Neural cell (in vitro differentiated cells): Measurements from ENCODE around the gene SIL1. TPM values are rescaled to one million over a fixed set of nuclear protein-coding genes. Genes with fewer than 3 reads are reported as not detected.

Experiments
- H2AFZ ChIP-seq: fragments of 200-600, 300-800 bp; sonication (generic), shearing (Covaris generic); 2 replicates; pipeline ENCODE4 v1.6.0; 2014; ENCODE audit warnings: low read depth, mild to moderate bottlenecking, antibody characterized with exemption, low read length, moderate library complexity
- H3F3A ChIP-seq: fragments of 200-600 bp; shearing (Covaris generic); 2 replicates; pipeline ENCODE4 v1.6.1; 2016; ENCODE audit warnings: mild to moderate bottlenecking, moderate library complexity, mixed read lengths, antibody characterized with exemption, low read length; ENCODE audit not compliant: insufficient read depth, poor library complexity, severe bottlenecking
- H3K27ac ChIP-seq: fragments of 200-600, 300-800 bp; sonication (generic), shearing (Covaris generic); 2 replicates; pipeline ENCODE4 v1.5.1; 2014; ENCODE audit warnings: mild to moderate bottlenecking, low read length, moderate library complexity
- H3K27me3 ChIP-seq: fragments of 300-800, 200-600 bp; sonication (generic), shearing (Covaris generic); 2 replicates; pipeline ENCODE4 v1.6.0; 2014; ENCODE audit warnings: mild to moderate bottlenecking, low read depth, low read length, moderate library complexity; ENCODE audit not compliant: insufficient read depth
- H3K36me3 ChIP-seq: fragments of 300-800, 200-600 bp; sonication (generic), shearing (Covaris generic); 2 replicates; pipeline ENCODE4 v1.5.1; 2014; ENCODE audit warnings: mild to moderate bottlenecking, antibody characterized with exemption, low read length, moderate library complexity; ENCODE audit not compliant: insufficient read depth
- H3K4me2 ChIP-seq: fragments of 300-800, 200-600 bp; sonication (generic), shearing (Covaris generic); 2 replicates; pipeline ENCODE4 v1.6.0; 2014; ENCODE audit warnings: mild to moderate bottlenecking, low read length
- H3K4me3 ChIP-seq: fragments of 300-800, 200-600 bp; sonication (generic), shearing (Covaris generic); 2 replicates; pipeline ENCODE4 v1.5.1; 2014; ENCODE audit warnings: mild to moderate bottlenecking, low read length, moderate library complexity
- H3K79me2 ChIP-seq: fragments of 200-600 bp; shearing (Covaris generic); replicated peaks from 2 replicates; pipeline ENCODE4 v1.6.0; 2014; ENCODE audit warnings: mild to moderate bottlenecking, low read length, moderate library complexity; ENCODE audit not compliant: insufficient read depth
- H3K9ac ChIP-seq: fragments of 300-800, 200-600 bp; sonication (generic), shearing (Covaris generic); 2 replicates; pipeline ENCODE4 v1.6.1; 2016; ENCODE audit warnings: mild to moderate bottlenecking, low read length, mixed read lengths
- H3K9me2 ChIP-seq: fragments of 200-600 bp; shearing (Covaris generic); 2 replicates; pipeline ENCODE4 v1.6.1; 2016; ENCODE audit warnings: mild to moderate bottlenecking, low read length, mixed read lengths; ENCODE audit not compliant: insufficient read depth
- H3K9me3 ChIP-seq: fragments of 200-600, 300-800 bp; sonication (generic), shearing (Covaris generic); 2 replicates; pipeline ENCODE4 v1.6.1; 2016; ENCODE audit warnings: mild to moderate bottlenecking, mixed run types, low read length, moderate library complexity, mixed read lengths
- H4K20me1 ChIP-seq: fragments of 200-600 bp; shearing (Covaris generic); 2 replicates; pipeline ENCODE4 v1.6.1; 2016; ENCODE audit warnings: mild to moderate bottlenecking, mixed run types; ENCODE audit not compliant: insufficient read depth
- EP300 ChIP-seq: fragments of 450-650 bp; conservative IDR thresholded peaks from 2 replicates; pipeline ENCODE4 v1.6.1; 2014; ENCODE audit warnings: antibody characterized with exemption, mild to moderate bottlenecking, moderate library complexity; ENCODE audit not compliant: poor library complexity, severe bottlenecking
- EZH2 ChIP-seq: fragments of 200-600, 300-800 bp; shearing (Covaris generic), sonication (generic); IDR thresholded peaks from 2 replicates; pipeline ENCODE4 v1.6.1; 2014; ENCODE audit warnings: antibody characterized with exemption, low read length, borderline replicate concordance, mild to moderate bottlenecking; ENCODE audit not compliant: insufficient read depth, poor library complexity, severe bottlenecking
- MXI1 ChIP-seq: fragments of 450-650 bp; conservative IDR thresholded peaks from 2 replicates; pipeline ENCODE4 v1.6.1; 2014; ENCODE audit warnings: antibody characterized with exemption, mild to moderate bottlenecking; ENCODE audit not compliant: poor library complexity, severe bottlenecking
- POLR2AphosphoS5 ChIP-seq: IDR thresholded peaks from 2 replicates; pipeline ENCODE4 v1.6.1; 2012
- RAD21 ChIP-seq: fragments of 450-650 bp; conservative IDR thresholded peaks from 2 replicates; pipeline ENCODE4 v1.6.1; 2014; ENCODE audit warnings: antibody characterized with exemption, mild to moderate bottlenecking, moderate library complexity
- SMC3 ChIP-seq: fragments of 450-650 bp; conservative IDR thresholded peaks from 2 replicates; pipeline ENCODE4 v1.6.1; 2014; ENCODE audit warnings: antibody characterized with exemption, mild to moderate bottlenecking, moderate library complexity; ENCODE audit not compliant: poor library complexity
- TAF1 ChIP-seq: IDR thresholded peaks from 2 replicates; pipeline ENCODE4 v1.6.1; 2012; ENCODE audit warnings: low read depth
- polyA plus RNA-seq: library from polyadenylated mRNA; depleted of rRNA; stranded (reverse); fragments of >200 nt; gene quantifications from 2 replicates; pipeline ENCODE4 v1.2.3, GENCODE V29; 2014
- TF ChIP-seq, protein P1 (sequence below): IDR thresholded peaks from 2 replicates; pipeline ENCODE4 v1.6.1; 2012; ENCODE audit warnings: borderline replicate concordance
- TF ChIP-seq, protein P2 (sequence below): fragments of 450-650 bp; IDR thresholded peaks from 2 replicates; pipeline ENCODE4 v1.5.1; 2014; ENCODE audit warnings: antibody characterized with exemption, mild to moderate bottlenecking, moderate library complexity; ENCODE audit not compliant: poor library complexity, severe bottlenecking

SIL1 gene
- polyA plus RNA-seq, 1 donor from 2014 or later: 4.7 TPM

DNA sequence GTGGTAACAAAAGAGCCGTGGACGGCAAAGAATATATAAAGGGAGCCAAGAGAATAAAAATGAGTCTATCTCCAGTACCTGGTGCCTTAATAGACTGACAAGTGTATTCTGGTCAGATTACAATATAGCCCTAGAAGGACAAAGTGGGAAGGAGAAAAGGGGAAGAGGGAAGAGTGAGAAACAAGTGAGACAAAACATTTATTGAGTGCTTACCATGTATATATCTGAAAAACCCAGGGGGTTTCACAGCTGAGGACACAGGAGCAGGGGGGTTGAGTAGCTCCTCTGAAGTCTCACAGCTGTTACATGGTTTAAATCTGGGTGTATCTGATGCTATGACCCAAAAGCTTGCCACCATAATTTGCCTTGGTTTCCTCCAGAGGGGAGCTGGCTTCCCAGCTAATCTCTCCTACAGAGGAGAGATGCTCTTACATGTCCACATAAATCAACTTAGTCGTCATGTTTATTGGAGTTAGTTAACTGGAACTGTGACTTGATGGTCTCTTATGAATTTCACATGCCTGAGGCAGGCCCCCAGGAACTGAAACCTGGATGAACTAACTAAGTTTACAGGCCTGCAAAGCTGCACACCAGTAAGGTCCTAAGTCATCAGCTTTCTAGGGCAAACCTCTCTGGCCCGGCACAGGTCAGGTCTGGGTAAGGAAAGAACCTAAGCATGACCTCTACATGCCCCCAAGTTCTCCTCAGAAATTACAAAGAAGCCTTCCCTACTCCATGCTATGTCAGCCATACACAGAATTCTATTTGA is 15.5 kb downstream of the SIL1 start:
- H3K4me3 ChIP-seq: no peak overlapping the region
- H3K27ac ChIP-seq: no peak overlapping the region
- H3K36me3 ChIP-seq: no peaks in the 10 kb centered on the region
- no peak overlapping the region for H3K9ac ChIP-seq
- H3F3A ChIP-seq: no peaks in the 10 kb centered on the region
- no peaks in the 10 kb centered on the region for H3K9me3 ChIP-seq
- no peaks in the 10 kb centered on the region for H3K9me2 ChIP-seq
- H2AFZ ChIP-seq: no peak overlapping the region
- TF ChIP-seq TAF1 (no peak), EP300 (no peak), POLR2AphosphoS5 (no peak), MXI1 (no peak), SMC3 (no peak), RAD21 (no peak), EZH2 (no peak)
- TF ChIP-seq, protein P1, sequence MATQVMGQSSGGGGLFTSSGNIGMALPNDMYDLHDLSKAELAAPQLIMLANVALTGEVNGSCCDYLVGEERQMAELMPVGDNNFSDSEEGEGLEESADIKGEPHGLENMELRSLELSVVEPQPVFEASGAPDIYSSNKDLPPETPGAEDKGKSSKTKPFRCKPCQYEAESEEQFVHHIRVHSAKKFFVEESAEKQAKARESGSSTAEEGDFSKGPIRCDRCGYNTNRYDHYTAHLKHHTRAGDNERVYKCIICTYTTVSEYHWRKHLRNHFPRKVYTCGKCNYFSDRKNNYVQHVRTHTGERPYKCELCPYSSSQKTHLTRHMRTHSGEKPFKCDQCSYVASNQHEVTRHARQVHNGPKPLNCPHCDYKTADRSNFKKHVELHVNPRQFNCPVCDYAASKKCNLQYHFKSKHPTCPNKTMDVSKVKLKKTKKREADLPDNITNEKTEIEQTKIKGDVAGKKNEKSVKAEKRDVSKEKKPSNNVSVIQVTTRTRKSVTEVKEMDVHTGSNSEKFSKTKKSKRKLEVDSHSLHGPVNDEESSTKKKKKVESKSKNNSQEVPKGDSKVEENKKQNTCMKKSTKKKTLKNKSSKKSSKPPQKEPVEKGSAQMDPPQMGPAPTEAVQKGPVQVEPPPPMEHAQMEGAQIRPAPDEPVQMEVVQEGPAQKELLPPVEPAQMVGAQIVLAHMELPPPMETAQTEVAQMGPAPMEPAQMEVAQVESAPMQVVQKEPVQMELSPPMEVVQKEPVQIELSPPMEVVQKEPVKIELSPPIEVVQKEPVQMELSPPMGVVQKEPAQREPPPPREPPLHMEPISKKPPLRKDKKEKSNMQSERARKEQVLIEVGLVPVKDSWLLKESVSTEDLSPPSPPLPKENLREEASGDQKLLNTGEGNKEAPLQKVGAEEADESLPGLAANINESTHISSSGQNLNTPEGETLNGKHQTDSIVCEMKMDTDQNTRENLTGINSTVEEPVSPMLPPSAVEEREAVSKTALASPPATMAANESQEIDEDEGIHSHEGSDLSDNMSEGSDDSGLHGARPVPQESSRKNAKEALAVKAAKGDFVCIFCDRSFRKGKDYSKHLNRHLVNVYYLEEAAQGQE: no peak
- TF ChIP-seq, protein P2, sequence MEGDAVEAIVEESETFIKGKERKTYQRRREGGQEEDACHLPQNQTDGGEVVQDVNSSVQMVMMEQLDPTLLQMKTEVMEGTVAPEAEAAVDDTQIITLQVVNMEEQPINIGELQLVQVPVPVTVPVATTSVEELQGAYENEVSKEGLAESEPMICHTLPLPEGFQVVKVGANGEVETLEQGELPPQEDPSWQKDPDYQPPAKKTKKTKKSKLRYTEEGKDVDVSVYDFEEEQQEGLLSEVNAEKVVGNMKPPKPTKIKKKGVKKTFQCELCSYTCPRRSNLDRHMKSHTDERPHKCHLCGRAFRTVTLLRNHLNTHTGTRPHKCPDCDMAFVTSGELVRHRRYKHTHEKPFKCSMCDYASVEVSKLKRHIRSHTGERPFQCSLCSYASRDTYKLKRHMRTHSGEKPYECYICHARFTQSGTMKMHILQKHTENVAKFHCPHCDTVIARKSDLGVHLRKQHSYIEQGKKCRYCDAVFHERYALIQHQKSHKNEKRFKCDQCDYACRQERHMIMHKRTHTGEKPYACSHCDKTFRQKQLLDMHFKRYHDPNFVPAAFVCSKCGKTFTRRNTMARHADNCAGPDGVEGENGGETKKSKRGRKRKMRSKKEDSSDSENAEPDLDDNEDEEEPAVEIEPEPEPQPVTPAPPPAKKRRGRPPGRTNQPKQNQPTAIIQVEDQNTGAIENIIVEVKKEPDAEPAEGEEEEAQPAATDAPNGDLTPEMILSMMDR: no peak
- no peaks in the 10 kb centered on the region for H3K27me3 ChIP-seq
- H3K4me2 ChIP-seq: no peak overlapping the region
- no peaks in the 10 kb centered on the region for H4K20me1 ChIP-seq
- H3K79me2 ChIP-seq: no peaks in the 10 kb centered on the region

DNA sequence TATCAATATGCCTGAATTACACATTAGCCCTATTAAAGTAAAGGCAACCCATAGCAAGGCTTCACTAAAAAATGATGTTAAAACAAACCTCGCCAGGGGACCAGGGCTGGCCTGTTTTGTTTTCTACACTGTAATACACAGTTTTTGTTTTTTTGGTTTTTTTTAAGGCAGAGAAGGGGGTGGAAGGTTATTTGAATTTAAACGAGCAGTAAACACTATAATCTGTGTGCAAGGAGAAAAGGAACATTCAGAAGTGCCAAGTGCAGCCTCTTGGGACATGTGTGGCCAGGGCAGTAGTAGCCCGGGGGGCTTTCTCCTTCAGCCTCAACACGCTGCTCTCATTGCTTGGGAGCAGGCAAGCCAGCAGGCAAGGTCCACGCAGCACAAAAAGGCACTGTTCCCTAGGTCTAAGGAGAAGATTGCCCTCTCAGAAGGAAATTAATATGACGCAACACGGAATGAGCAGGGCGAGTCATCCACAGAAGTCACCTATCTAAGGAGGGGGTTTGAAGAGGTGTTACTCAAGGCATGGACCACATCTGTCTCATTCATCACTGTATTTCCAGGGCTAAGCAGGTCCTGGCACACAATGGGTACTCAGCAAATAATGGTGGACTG is 16.2 kb downstream of the SIL1 start:
- H3K9ac ChIP-seq: no peak overlapping the region
- no peak overlapping the region for H3K27ac ChIP-seq

More for the DNA sequence above, 16.2 kb downstream of the SIL1 start:
- no peaks in the 10 kb centered on the region for H3K79me2 ChIP-seq
- no peaks in the 10 kb centered on the region for H3K36me3 ChIP-seq
- H3K27me3 ChIP-seq: no peaks in the 10 kb centered on the region
- H3F3A ChIP-seq: no peaks in the 10 kb centered on the region
- H3K9me3 ChIP-seq: no peaks in the 10 kb centered on the region
- no peak overlapping the region for H3K4me2 ChIP-seq
- H3K9me2 ChIP-seq: no peaks in the 10 kb centered on the region
- no peak overlapping the region for H3K4me3 ChIP-seq
- TF ChIP-seq, protein P2: no peak
- TF ChIP-seq EP300 (no peak), EZH2 (no peak), SMC3 (no peak), MXI1 (no peak), RAD21 (no peak), POLR2AphosphoS5 (no peak), TAF1 (no peak)
- TF ChIP-seq, protein P1: no peak
- no peak overlapping the region for H2AFZ ChIP-seq
- no peaks in the 10 kb centered on the region for H4K20me1 ChIP-seq
